Astrocyte of the spinal cord (primary cell): ENCODE measurements around the gene LRRC8D.
A peak's percentile ranks its signal among the peaks of the same experiment; 100 is the strongest.

Experiments used
- DNase-seq: peaks from one replicate; pipeline ENCODE4 v3.0.0; 2011; ENCODE audit warnings: low read depth, low spot score
- H3K4me3 ChIP-seq: 2 replicates; pipeline ENCODE4 v1.5.1; 2011; ENCODE audit warnings: low read depth, mild to moderate bottlenecking, low read length, moderate library complexity
- in situ Hi-C: cut with HindIII; loops from 2 replicates; pipeline ENCODE4 v1.10.0; 2017; ENCODE audit warnings: low sequenced_read_pairs
- TF ChIP-seq, protein P1 (sequence below): IDR thresholded peaks from 2 replicates; pipeline ENCODE4 v1.5.1; 2012; ENCODE audit warnings: low read depth, mild to moderate bottlenecking, low read length, inconsistent platforms

Gene LRRC8D

DNA sequence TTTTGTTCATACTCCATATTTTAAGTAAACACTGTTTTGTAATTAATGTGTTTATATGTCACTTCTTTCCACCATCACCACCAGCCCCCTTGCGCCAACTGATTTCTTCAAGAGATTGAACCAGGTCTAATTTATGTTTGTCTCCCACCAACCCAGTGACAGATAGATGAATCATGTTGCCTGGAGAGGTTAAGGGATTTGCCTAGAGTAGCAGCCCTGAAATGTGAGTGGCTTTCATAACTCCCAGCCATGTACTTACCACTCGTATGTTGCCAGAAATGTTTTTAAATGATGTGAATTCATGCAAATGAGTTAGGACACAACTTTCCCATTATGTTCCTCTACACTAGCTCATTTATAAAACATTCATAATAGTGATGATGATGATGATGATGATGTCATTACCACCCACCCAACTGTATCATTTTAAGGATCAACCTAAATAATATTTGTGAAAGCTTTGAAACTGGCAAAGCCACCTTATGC is 86.9 kb downstream of the LRRC8D start:
- no peak overlapping the region for H3K4me3 ChIP-seq
- in situ Hi-C loops, result no loop called here
- TF ChIP-seq, protein P1, sequence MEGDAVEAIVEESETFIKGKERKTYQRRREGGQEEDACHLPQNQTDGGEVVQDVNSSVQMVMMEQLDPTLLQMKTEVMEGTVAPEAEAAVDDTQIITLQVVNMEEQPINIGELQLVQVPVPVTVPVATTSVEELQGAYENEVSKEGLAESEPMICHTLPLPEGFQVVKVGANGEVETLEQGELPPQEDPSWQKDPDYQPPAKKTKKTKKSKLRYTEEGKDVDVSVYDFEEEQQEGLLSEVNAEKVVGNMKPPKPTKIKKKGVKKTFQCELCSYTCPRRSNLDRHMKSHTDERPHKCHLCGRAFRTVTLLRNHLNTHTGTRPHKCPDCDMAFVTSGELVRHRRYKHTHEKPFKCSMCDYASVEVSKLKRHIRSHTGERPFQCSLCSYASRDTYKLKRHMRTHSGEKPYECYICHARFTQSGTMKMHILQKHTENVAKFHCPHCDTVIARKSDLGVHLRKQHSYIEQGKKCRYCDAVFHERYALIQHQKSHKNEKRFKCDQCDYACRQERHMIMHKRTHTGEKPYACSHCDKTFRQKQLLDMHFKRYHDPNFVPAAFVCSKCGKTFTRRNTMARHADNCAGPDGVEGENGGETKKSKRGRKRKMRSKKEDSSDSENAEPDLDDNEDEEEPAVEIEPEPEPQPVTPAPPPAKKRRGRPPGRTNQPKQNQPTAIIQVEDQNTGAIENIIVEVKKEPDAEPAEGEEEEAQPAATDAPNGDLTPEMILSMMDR, result no peak
- peak; percentile 50 for DNase-seq

DNA sequence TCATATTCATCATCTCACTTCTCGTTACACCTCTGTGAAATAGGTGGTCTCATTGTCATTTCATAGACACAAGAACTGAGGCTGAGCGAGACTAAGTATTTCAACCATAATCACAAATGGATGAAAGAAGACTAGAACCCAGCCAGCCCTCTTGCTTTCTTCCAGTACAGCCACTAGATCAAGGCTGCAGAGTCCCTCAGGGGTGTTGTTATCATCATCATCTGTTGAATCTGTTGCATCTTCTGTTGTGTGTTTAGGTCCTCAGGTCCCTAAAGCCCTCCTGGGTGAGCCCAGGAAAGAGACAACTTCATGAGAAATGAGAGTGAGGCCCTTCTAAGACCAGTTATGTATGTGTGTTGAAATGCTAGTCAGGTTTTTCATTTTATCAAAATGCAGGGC is 87.4 kb downstream of the LRRC8D start:
- in situ Hi-C loops, result no loop called here
- H3K4me3 ChIP-seq, result no peak overlapping the region
- no peak for DNase-seq
- TF ChIP-seq, protein P1, result no peak

DNA sequence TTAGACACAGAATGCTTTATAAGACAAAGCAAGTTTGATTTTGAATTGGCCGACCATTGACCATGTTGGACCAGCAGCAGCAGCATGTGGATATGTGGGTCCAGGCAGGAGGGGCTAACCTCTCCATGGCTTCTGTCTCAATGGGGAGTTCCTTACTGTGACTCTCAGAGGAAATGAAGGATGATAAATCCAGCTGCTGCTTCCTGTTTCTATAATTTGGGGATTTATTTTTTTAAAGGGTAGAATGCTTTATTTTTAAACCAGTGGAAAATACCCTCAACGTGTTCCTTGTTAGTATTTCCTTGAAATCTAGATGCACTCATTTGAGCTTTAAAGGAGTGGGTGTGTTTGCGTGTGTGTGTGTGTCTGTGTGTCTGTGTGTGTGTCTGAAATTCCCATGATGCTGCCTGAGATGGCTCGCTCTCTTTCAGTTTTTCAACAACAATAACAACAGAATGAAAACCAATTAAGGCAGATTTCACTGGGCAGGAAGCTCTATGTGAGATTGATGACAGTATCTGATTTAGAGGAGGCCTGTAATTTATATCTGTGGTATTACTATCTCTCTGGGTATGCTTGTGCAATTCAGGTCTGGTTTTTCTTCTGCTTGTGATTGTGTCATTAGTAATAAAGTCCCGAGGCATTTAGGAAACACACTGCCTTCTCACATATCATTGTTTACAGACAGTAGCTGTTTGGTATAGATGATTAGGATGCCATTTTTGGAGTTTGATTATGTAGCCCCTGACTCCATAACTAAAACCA is 88.0 kb downstream of the LRRC8D start:
- no peak overlapping the region for H3K4me3 ChIP-seq
- in situ Hi-C loops, result no loop called here
- peak; percentile 54 for DNase-seq
- TF ChIP-seq, protein P1, result no peak

DNA sequence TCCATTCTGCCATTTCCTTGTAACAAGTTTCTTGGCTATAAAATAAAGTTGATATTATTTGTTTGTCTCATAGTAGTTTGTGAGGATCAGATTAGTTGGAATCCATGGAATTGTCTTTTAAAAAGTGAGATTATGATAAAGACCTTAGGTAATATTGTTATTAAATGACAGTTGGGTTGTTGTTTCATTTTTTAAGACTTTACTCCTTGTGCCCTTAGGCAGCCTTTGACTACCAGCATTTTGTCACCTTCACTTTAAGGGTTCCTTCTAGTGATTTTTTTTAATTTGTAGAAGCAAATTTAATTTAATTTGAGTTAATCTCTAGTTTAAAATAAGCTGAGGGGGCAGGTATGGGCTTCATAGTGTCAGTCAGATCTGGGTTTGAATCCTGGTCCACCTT is 89.4 kb downstream of the LRRC8D start:
- no peak overlapping the region for H3K4me3 ChIP-seq
- no peak for DNase-seq
- in situ Hi-C loops, result no loop called here
- TF ChIP-seq, protein P1, result no peak

DNA sequence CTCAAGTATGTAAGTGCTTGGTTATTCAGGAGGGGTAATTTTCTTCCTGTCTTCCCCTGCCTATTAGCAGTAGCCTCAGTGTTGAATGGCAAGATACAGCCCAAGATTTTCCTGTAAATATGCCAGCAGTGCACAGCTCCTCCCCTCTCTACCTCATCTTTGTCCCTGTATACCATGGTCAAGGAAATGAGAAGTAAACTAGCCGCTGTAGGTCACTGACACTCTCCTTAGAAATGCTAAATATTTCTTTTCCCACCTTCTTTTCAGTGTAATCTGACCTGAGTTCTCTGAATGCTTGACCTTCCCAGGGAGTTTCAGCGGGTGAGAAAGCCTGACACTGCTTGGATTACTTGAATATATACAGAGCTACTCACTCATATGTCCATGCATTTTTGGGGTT is 89.9 kb downstream of the LRRC8D start:
- TF ChIP-seq, protein P1, result no peak
- DNase-seq, result peak; percentile 84
- no peak overlapping the region for H3K4me3 ChIP-seq
- in situ Hi-C loops, result no loop called here

DNA sequence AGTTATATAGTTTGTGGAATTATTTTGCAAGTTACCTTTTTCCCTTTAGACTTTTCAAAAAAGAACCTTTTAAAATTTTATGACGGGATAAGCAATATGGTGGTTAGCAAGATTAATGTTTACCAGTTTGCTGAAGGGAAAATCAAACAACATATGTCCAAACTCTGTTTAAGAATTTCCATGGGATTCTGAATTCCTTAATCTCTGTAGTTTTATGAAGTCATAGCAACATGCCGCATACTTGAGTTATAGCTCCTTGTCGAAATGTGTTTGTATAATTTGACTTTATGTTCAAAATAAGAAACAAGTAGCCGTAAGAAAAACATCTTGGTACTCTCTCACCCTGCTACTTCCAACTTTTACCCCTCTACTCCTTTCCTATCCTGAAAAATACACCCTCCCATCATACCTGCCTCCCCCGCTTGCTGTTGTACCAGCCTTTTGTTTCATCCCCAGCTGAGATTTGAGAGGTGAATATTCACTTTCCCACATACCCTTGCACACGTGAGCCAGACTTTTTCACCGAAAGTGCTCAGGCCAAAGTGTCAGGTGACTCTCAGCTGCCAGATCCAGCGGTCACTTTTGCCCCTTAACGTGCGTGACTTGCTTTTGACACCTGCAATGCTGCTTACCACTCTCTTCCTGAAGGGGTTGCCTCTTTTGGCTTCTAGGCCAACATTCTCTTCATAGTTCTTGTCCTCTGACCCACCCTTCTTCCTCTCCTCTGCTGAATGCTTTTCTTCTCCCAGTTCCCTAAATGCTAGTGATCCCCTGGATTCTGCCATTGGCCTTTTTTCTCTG is 90.6 kb downstream of the LRRC8D start:
- TF ChIP-seq, protein P1, result no peak
- H3K4me3 ChIP-seq, result no peak overlapping the region
- DNase-seq, result no peak
- in situ Hi-C loops, result no loop called here
